ENCODE data around the gene DCAKD. TPM values are rescaled to one million over a fixed set of nuclear protein-coding genes. Genes with fewer than 3 reads are reported as not detected.
A peak's percentile ranks its signal among the peaks of the same experiment; 100 is the strongest.

Gene DCAKD
- total RNA-seq, 1 donor from 2014 or later: 25.6 TPM

- DNase-seq: no peak
- intact Hi-C loops (cut with micrococcal nuclease): no loop called here
Measured at GRCh38 chr17:44988044-44988942, 63.1 kb downstream of the DCAKD start.

GRCh38 chr17:44983563-44983962 lies 67.9 kb downstream of the DCAKD start:
- intact Hi-C loops (cut with micrococcal nuclease): no loop called here
- peak; percentile 74 for ATAC-seq

More at GRCh38 chr17:44988044-44988942, 63.1 kb downstream of the DCAKD start:
- no peak for ATAC-seq

GRCh38 chr17:44982113-44982702 lies 69.2 kb downstream of the DCAKD start:
- DNase-seq: no peak
- intact Hi-C loops (cut with micrococcal nuclease): no loop called here
- no peak for ATAC-seq

More at GRCh38 chr17:44983563-44983962, 67.9 kb downstream of the DCAKD start:
- DNase-seq: peak; percentile 78

- DNase-seq (no peak), ATAC-seq (no peak)
- intact Hi-C loops (cut with micrococcal nuclease): no loop called here
Measured at GRCh38 chr17:44981221-44981968, 70.0 kb downstream of the DCAKD start.

GRCh38 chr17:44979426-44979995 lies 71.9 kb downstream of the DCAKD start:
- ATAC-seq: peak; percentile 60
- intact Hi-C loops (cut with micrococcal nuclease): no loop called here

GRCh38 chr17:44978807-44979206 lies 72.6 kb downstream of the DCAKD start:
- intact Hi-C loops (cut with micrococcal nuclease): no loop called here
- DNase-seq (no peak), ATAC-seq (no peak)

More at GRCh38 chr17:44979426-44979995, 71.9 kb downstream of the DCAKD start:
- DNase-seq: peak; percentile 53

GRCh38 chr17:44977814-44978550 lies 73.5 kb downstream of the DCAKD start:
- intact Hi-C loops (cut with micrococcal nuclease): no loop called here
- no peak for DNase-seq
- ATAC-seq: peak; percentile 34

GRCh38 chr17:44977065-44977464 lies 74.4 kb downstream of the DCAKD start:
- ATAC-seq: no peak
- no peak for DNase-seq
- intact Hi-C loops (cut with micrococcal nuclease): no loop called here

- ATAC-seq (no peak), DNase-seq (no peak)
- intact Hi-C loops (cut with micrococcal nuclease): no loop called here
Measured at GRCh38 chr17:44976206-44976605, 75.2 kb downstream of the DCAKD start.

Other genes with a start within 250 kb of the DCAKD start
- gene GJC1, start 221.3 kb downstream of the DCAKD start, total RNA-seq: 18.6 TPM
- gene HIGD1B, start 203.7 kb downstream of the DCAKD start, total RNA-seq: 22.2 TPM
- gene EFTUD2, start 152.2 kb downstream of the DCAKD start, total RNA-seq: 54.4 TPM
- 4.2 TPM for gene GFAP, start 136.1 kb downstream of the DCAKD start, total RNA-seq
- 3.2 TPM for gene KIF18B, start 103.9 kb downstream of the DCAKD start, total RNA-seq
- gene C1QL1, start 83.3 kb downstream of the DCAKD start, total RNA-seq: 15.2 TPM
- 114 TPM for gene NMT1, start 9.7 kb upstream of the DCAKD start, total RNA-seq
- 281 TPM for gene PLCD3, start 80.9 kb upstream of the DCAKD start, total RNA-seq
- 7.7 TPM for gene ACBD4, start 84.1 kb upstream of the DCAKD start, total RNA-seq
- 35.1 TPM for gene HEXIM1, start 96.8 kb upstream of the DCAKD start, total RNA-seq
- 8.9 TPM for gene HEXIM2, start 110.2 kb upstream of the DCAKD start, total RNA-seq
- 14.0 TPM for gene FMNL1, start 170.3 kb upstream of the DCAKD start, total RNA-seq
- not detected for gene SPATA32, start 210.5 kb upstream of the DCAKD start, total RNA-seq